ENCODE results near the gene APOA1.
A peak's percentile ranks its signal among the peaks of the same experiment; 100 is the strongest.
"Not testable (repeated sequence)": the region's sequence is repeated elsewhere in the genome, so short reads cannot be mapped to it uniquely, and the experiment has no call there.

The APOA1 gene

GRCh38 chr11:116807601-116808261 is 29.7 kb downstream of the APOA1 start:
- H3K79me1 ChIP-seq (ENCODE audit: low read length): no peaks in the 10 kb centered on the region
- H3K23ac ChIP-seq (ENCODE audit: low read length): no peak overlapping the region
- no CpG with 5 or more reads among the region's 6 CpGs for WGBS (ENCODE audit: extremely low coverage, insufficient coverage, insufficient read length)
- H2BK5ac ChIP-seq (ENCODE audit: low read depth, low read length, poor library complexity): no peak overlapping the region
- H3K27me3 ChIP-seq (ENCODE audit: insufficient read depth, low read length): no peaks in the 10 kb centered on the region
- H2BK120ac ChIP-seq (ENCODE audit: insufficient read depth, low read length, poor library complexity): no peak overlapping the region
- H3K9me3 ChIP-seq (ENCODE audit: insufficient read depth, low read depth, low read length): peaks cover 2% of the 10 kb centered on the region
- no peak overlapping the region for H4K12ac ChIP-seq (ENCODE audit: low read depth, low read length)
- H3K4me1 ChIP-seq (ENCODE audit: control insufficient read depth in 1 of 2, insufficient read depth in 2 of 2, low read length in 2 of 2): no peaks in the 10 kb centered on the region
- no peak overlapping the region for H3K4me2 ChIP-seq (ENCODE audit: low read length)
- H2AK5ac ChIP-seq (ENCODE audit: low read length): no peak overlapping the region
- no peak overlapping the region for H2BK12ac ChIP-seq (ENCODE audit: low read length)
- H2AFZ ChIP-seq (ENCODE audit: insufficient read depth, low read length, poor library complexity): no peak overlapping the region
- H3K36me3 ChIP-seq (ENCODE audit: control insufficient read depth in 1 of 2, insufficient read depth in 2 of 2, low read length in 2 of 2): no peaks in the 10 kb centered on the region
- no peak for DNase-seq
- H3K27ac ChIP-seq (ENCODE audit: low read depth, low read length): no peak overlapping the region
- H3K9ac ChIP-seq (ENCODE audit: low read length): no peak overlapping the region
- no peak overlapping the region for H3K4ac ChIP-seq (ENCODE audit: low read depth, low read length)
- no peak overlapping the region for H4K91ac ChIP-seq (ENCODE audit: low read depth, low read length)
- no peak overlapping the region for H4K8ac ChIP-seq (ENCODE audit: low read depth, low read length)
- H3K79me2 ChIP-seq (ENCODE audit: control insufficient read depth, insufficient read depth, low read length, poor library complexity): no peaks in the 10 kb centered on the region
- no peak overlapping the region for H3K18ac ChIP-seq (ENCODE audit: low read length)
- no peak overlapping the region for H3K14ac ChIP-seq (ENCODE audit: low read length)
- H3K4me3 ChIP-seq (ENCODE audit: low read depth, low read length): peak overlapping the region; percentile 58

GRCh38 chr11:116804001-116804400 is 33.4 kb downstream of the APOA1 start:
- Histone ChIP-seq H3K27ac (ENCODE audit: low read depth, low read length) (no peak overlapping the region), H4K91ac (ENCODE audit: low read depth, low read length) (no peak overlapping the region), H2AK5ac (ENCODE audit: low read length) (no peak overlapping the region), H3K9ac (ENCODE audit: low read length) (no peak overlapping the region), H3K4me2 (ENCODE audit: low read length) (no peak overlapping the region), H2BK12ac (ENCODE audit: low read length) (no peak overlapping the region), H3K27me3 (ENCODE audit: insufficient read depth, low read length) (no peaks in the 10 kb centered on the region), H3K14ac (ENCODE audit: low read length) (no peak overlapping the region), H4K12ac (ENCODE audit: low read depth, low read length) (no peak overlapping the region), H2BK120ac (ENCODE audit: insufficient read depth, low read length, poor library complexity) (no peak overlapping the region), H3K23ac (ENCODE audit: low read length) (no peak overlapping the region), H3K9me3 (ENCODE audit: insufficient read depth, low read depth, low read length) (peaks cover 2% of the 10 kb centered on the region), H3K4me1 (ENCODE audit: control insufficient read depth in 1 of 2, insufficient read depth in 2 of 2, low read length in 2 of 2) (no peaks in the 10 kb centered on the region), H2BK5ac (ENCODE audit: low read depth, low read length, poor library complexity) (no peak overlapping the region), H2AFZ (ENCODE audit: insufficient read depth, low read length, poor library complexity) (no peak overlapping the region), H3K18ac (ENCODE audit: low read length) (no peak overlapping the region), H3K4ac (ENCODE audit: low read depth, low read length) (no peak overlapping the region), H3K79me1 (ENCODE audit: low read length) (no peaks in the 10 kb centered on the region), H4K8ac (ENCODE audit: low read depth, low read length) (no peak overlapping the region), H3K79me2 (ENCODE audit: control insufficient read depth, insufficient read depth, low read length, poor library complexity) (no peaks in the 10 kb centered on the region), H3K4me3 (ENCODE audit: low read depth, low read length) (no peak overlapping the region), H3K36me3 (ENCODE audit: control insufficient read depth in 1 of 2, insufficient read depth in 2 of 2, low read length in 2 of 2) (no peaks in the 10 kb centered on the region)
- DNase-seq: no peak
- WGBS (ENCODE audit: extremely low coverage, insufficient coverage, insufficient read length): no CpG with 5 or more reads among the region's 3 CpGs

GRCh38 chr11:116801662-116802061 is 35.8 kb downstream of the APOA1 start:
- H3K9ac ChIP-seq (ENCODE audit: low read length); H2BK120ac ChIP-seq (ENCODE audit: insufficient read depth, low read length, poor library complexity); H3K18ac ChIP-seq (ENCODE audit: low read length); H3K36me3 ChIP-seq (ENCODE audit: control insufficient read depth in 1 of 2, insufficient read depth in 2 of 2, low read length in 2 of 2); H3K27me3 ChIP-seq (ENCODE audit: insufficient read depth, low read length); H3K4ac ChIP-seq (ENCODE audit: low read depth, low read length); H2AFZ ChIP-seq (ENCODE audit: insufficient read depth, low read length, poor library complexity); DNase-seq; H3K79me1 ChIP-seq (ENCODE audit: low read length); H3K4me3 ChIP-seq (ENCODE audit: low read depth, low read length); H4K12ac ChIP-seq (ENCODE audit: low read depth, low read length); H3K4me1 ChIP-seq (ENCODE audit: control insufficient read depth in 1 of 2, insufficient read depth in 2 of 2, low read length in 2 of 2); H3K9me3 ChIP-seq (ENCODE audit: insufficient read depth, low read depth, low read length); H3K27ac ChIP-seq (ENCODE audit: low read depth, low read length); H2BK5ac ChIP-seq (ENCODE audit: low read depth, low read length, poor library complexity); H3K4me2 ChIP-seq (ENCODE audit: low read length); H4K8ac ChIP-seq (ENCODE audit: low read depth, low read length); H3K79me2 ChIP-seq (ENCODE audit: control insufficient read depth, insufficient read depth, low read length, poor library complexity); H4K91ac ChIP-seq (ENCODE audit: low read depth, low read length); H2BK12ac ChIP-seq (ENCODE audit: low read length); H2AK5ac ChIP-seq (ENCODE audit: low read length); H3K14ac ChIP-seq (ENCODE audit: low read length); H3K23ac ChIP-seq (ENCODE audit: low read length): not testable (repeated sequence)

GRCh38 chr11:116800610-116801009 is 36.8 kb downstream of the APOA1 start:
- no peak overlapping the region for H2AFZ ChIP-seq (ENCODE audit: insufficient read depth, low read length, poor library complexity)
- no peak for DNase-seq
- H3K18ac ChIP-seq (ENCODE audit: low read length): no peak overlapping the region
- H3K9ac ChIP-seq (ENCODE audit: low read length): no peak overlapping the region
- H3K4me2 ChIP-seq (ENCODE audit: low read length): no peak overlapping the region
- no peaks in the 10 kb centered on the region for H3K4me1 ChIP-seq (ENCODE audit: control insufficient read depth in 1 of 2, insufficient read depth in 2 of 2, low read length in 2 of 2)
- no peak overlapping the region for H4K91ac ChIP-seq (ENCODE audit: low read depth, low read length)
- no peaks in the 10 kb centered on the region for H3K27me3 ChIP-seq (ENCODE audit: insufficient read depth, low read length)
- H4K8ac ChIP-seq (ENCODE audit: low read depth, low read length): no peak overlapping the region
- no peaks in the 10 kb centered on the region for H3K36me3 ChIP-seq (ENCODE audit: control insufficient read depth in 1 of 2, insufficient read depth in 2 of 2, low read length in 2 of 2)
- no peak overlapping the region for H4K12ac ChIP-seq (ENCODE audit: low read depth, low read length)
- H2BK5ac ChIP-seq (ENCODE audit: low read depth, low read length, poor library complexity): no peak overlapping the region
- H2BK120ac ChIP-seq (ENCODE audit: insufficient read depth, low read length, poor library complexity): no peak overlapping the region
- no peak overlapping the region for H3K14ac ChIP-seq (ENCODE audit: low read length)
- WGBS (ENCODE audit: extremely low coverage, insufficient coverage, insufficient read length): no CpG with 5 or more reads among the region's 2 CpGs
- no peak overlapping the region for H2BK12ac ChIP-seq (ENCODE audit: low read length)
- H2AK5ac ChIP-seq (ENCODE audit: low read length): no peak overlapping the region
- H3K27ac ChIP-seq (ENCODE audit: low read depth, low read length): no peak overlapping the region
- no peaks in the 10 kb centered on the region for H3K79me2 ChIP-seq (ENCODE audit: control insufficient read depth, insufficient read depth, low read length, poor library complexity)
- no peaks in the 10 kb centered on the region for H3K79me1 ChIP-seq (ENCODE audit: low read length)
- no peak overlapping the region for H3K4me3 ChIP-seq (ENCODE audit: low read depth, low read length)
- H3K4ac ChIP-seq (ENCODE audit: low read depth, low read length): no peak overlapping the region
- no peaks in the 10 kb centered on the region for H3K9me3 ChIP-seq (ENCODE audit: insufficient read depth, low read depth, low read length)
- no peak overlapping the region for H3K23ac ChIP-seq (ENCODE audit: low read length)
